AG10803 (cell line): Measurements from ENCODE around the gene SOCS2.
A peak's percentile ranks its signal among the peaks of the same experiment; 100 is the strongest.

Experiments used
- DNase-seq: peaks from one replicate; pipeline ENCODE4 v3.0.0; 2010; ENCODE audit warnings: low read depth
- H3K4me3 ChIP-seq: 2 replicates; pipeline ENCODE4 v1.5.1; 2011; ENCODE audit warnings: mild to moderate bottlenecking, low read length, control low read depth
- TF ChIP-seq, protein P1 (sequence below): conservative IDR thresholded peaks from 2 replicates; pipeline ENCODE4 v1.5.1; 2011; ENCODE audit warnings: mild to moderate bottlenecking, low read length, control low read depth, inconsistent platforms

SOCS2 gene

DNA sequence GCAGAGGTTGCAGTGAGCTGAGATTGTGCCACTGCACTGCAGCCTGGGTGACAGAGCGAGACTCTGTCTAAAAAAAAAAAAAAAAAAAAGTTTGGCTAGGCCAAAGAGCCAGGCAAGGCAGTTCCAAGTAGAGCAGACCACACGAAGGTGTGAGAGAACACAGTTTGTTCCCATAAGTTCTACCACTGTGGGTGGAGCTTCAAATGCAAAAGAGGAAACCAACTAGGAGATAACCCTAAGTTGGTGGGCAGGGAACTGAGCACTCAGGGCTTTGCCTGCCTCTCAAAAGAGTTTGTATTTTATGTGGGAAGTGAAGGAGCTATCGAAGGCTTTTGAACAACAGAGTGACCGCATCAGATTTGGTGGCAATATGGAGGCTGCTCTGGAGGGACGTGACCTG, 15.1 kb downstream of the SOCS2 start:
- no peak for DNase-seq
- no peak overlapping the region for H3K4me3 ChIP-seq
- TF ChIP-seq, protein P1, sequence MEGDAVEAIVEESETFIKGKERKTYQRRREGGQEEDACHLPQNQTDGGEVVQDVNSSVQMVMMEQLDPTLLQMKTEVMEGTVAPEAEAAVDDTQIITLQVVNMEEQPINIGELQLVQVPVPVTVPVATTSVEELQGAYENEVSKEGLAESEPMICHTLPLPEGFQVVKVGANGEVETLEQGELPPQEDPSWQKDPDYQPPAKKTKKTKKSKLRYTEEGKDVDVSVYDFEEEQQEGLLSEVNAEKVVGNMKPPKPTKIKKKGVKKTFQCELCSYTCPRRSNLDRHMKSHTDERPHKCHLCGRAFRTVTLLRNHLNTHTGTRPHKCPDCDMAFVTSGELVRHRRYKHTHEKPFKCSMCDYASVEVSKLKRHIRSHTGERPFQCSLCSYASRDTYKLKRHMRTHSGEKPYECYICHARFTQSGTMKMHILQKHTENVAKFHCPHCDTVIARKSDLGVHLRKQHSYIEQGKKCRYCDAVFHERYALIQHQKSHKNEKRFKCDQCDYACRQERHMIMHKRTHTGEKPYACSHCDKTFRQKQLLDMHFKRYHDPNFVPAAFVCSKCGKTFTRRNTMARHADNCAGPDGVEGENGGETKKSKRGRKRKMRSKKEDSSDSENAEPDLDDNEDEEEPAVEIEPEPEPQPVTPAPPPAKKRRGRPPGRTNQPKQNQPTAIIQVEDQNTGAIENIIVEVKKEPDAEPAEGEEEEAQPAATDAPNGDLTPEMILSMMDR, result no peak

DNA sequence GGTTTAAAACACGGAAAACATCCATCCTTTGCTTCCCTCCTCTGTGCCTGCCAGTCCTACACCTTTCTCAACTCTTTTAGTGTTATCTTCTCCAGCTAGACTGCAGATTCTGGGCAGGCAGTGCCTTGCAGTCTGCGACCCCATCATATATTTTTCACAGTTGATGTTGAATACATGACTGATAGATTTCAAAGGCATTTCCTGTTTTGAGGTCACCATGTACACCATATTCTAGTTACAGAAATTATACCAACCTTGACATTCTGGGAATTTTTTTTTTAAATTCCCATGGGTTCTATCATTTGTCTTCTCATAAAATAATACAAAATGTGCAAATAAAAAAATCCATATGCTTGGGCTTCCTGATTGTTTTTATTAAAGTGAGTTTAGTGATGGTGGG, 16.6 kb downstream of the SOCS2 start:
- TF ChIP-seq, protein P1, result no peak
- DNase-seq, result no peak
- no peak overlapping the region for H3K4me3 ChIP-seq

DNA sequence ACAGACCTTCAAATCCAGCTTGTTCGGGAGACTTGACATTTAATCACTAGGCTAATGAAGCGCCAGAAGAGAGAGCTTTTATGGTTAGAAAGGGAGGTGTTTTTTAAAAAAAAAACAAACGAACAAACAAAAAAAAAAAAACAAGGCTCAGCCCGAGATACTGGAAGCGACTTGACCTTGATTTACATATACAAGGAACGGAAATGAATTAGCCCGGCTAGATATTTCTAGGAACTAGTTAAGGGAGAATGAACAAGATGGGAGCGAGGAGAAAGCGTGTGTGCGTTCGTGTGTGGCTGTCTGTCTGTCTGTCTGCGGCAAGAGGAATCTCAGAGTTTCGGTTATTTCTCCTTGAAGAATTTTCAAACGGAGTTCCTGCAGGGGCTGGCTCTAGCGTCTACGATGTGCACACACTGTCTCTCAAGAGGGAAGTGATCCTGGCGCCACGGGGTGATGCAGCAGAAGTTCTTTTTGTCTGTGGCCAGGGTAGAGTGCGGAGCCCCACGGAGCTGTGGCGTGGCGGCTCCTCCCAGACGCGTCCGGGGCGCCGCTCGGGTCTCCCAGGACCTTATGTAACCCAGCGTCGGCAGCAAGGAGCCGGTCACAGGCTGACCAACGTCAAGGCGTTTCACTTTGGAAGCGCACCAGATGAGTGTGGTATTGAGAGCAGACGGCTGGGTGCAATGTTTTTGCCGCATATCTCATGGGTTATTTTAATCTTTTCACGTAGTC, 18.8 kb downstream of the SOCS2 start:
- TF ChIP-seq, protein P1, result no peak
- H3K4me3 ChIP-seq, result peak overlapping the region; percentile 68
- DNase-seq, result peak; percentile 89

DNA sequence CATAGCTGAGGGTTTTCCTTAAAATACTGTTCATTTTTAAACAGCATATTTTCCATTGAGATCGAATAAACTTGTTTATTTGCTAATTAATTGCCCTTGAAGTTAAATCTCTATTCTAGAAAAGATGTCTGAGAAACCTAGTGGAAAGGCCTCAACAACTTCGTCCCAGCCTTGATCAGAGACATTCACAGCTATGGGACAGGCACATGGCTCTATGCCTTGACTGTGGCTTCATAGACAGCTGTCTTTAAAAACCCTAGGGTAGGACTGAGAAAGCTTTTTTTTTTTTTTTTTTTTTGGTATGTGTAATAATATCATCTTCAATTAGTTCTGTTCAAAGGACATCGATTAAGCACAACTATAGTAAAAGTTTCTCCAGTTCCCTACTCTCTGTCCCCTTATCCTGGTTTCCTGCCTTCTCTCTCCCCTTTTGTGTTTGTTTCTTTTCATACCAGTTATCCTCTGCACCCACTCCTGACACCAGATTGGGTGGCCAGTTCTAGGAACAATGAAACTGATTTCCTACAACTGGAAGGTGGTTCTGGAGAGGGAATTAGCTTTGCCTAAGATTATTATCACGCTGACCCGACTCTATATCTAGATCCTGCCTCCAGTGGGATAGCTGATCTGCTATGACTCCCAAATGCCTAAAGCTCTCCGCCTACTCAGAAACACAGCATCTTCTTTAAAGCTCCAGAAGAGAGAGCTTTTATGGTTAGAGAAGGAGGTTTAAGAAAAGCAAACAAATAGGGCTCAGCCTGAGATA, 20.3 kb downstream of the SOCS2 start:
- TF ChIP-seq, protein P1, result no peak
- no peak overlapping the region for H3K4me3 ChIP-seq
- DNase-seq, result no peak

DNA sequence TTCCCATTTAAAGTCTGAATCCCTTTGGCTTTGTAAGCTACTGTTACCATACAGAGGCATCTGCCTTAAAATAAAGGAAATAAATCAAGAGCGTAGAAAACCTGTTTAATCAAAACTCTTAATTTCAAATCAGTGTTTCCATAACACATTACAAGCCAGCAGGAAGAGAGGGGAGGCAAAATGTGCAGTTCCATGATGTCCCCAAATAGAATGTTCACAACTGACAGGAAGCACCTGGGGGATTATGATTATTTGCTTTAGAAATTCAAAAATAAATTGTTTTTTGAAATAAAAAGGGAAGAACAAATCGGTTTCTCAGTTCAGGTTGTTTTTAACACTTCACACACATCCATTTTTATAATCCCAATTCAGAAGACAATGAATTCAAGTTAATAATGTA, 21.4 kb downstream of the SOCS2 start:
- H3K4me3 ChIP-seq, result no peak overlapping the region
- TF ChIP-seq, protein P1, result no peak
- no peak for DNase-seq

DNA sequence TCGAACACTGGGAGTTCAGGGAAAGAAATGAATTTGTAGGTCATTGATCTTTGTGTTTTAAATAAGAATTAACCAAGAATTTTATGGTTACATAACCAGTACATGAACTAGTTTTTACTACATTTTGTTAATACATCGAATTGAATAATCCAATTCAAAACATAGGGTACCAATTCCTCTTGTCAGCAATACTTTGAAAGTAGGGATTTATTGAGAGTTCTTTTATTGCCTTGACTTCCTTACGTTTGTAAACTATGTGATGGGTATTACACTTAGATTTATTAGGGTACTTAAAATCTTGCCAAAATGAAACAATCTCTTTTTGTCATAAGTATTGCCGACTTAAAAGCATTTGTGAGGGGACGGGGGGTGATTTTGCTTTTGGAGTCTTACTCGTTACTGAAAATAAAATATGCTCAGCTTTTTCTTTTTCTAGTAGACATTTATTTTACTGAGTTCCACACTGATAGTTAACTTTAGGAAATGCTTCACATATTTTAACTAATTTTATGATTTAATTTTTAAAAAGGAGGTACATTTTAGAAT, 22.4 kb downstream of the SOCS2 start:
- TF ChIP-seq, protein P1, result no peak
- DNase-seq, result no peak

More for the DNA sequence above, 22.4 kb downstream of the SOCS2 start:
- no peak overlapping the region for H3K4me3 ChIP-seq
